ENCODE data around the gene AGPAT4. TPM values are rescaled to one million over a fixed set of nuclear protein-coding genes. Genes with fewer than 3 reads are reported as not detected.
A peak's percentile ranks its signal among the peaks of the same experiment; 100 is the strongest.

The AGPAT4 gene
- polyA plus RNA-seq, 3 donors = 6.4 to 15.8 (median 6.9) TPM

- no peak overlapping the region for H3K4me2 ChIP-seq (replicated peaks; ENCODE audit: extremely low read depth, low read length, poor library complexity, severe bottlenecking)
- H3K9me3 ChIP-seq (replicated peaks in 1 of 2; ENCODE audit: control insufficient read depth in 1 of 2, insufficient read depth in 1 of 2, low read length in 2 of 2) = no peaks in the 10 kb centered on the region
- H3K27me3 ChIP-seq (ENCODE audit: control insufficient read depth in 2 of 2, insufficient read depth in 2 of 2, low read length in 2 of 2) = no peaks in the 10 kb centered on the region
- no peaks in the 10 kb centered on the region for H3K79me2 ChIP-seq (ENCODE audit: insufficient read depth, low read length)
- peaks cover 0 to 4% (median 2%) of the 10 kb centered on the region in 7 donors for H3K9me3 Mint-ChIP-seq
- H3K36me3 ChIP-seq (replicated peaks in 1 of 2; ENCODE audit: control insufficient read depth in 1 of 2, insufficient read depth in 2 of 2, low read length in 2 of 2) = no peaks in the 10 kb centered on the region
- H3K4me3 Mint-ChIP-seq = no peak overlapping the region
- H3K27ac ChIP-seq (ENCODE audit: low read depth in 1 of 2, low read length in 2 of 2) = no peak overlapping the region
- H3K4me1 ChIP-seq (ENCODE audit: control insufficient read depth in 1 of 2, insufficient read depth in 2 of 2, low read length in 2 of 2) = no peaks in the 10 kb centered on the region
- peaks cover 3% of the 10 kb centered on the region for H3K4me1 Mint-ChIP-seq
- intact Hi-C loops (cut with micrococcal nuclease) = no loop called here
- no peaks in the 10 kb centered on the region for H4K20me1 ChIP-seq (ENCODE audit: insufficient read depth, low read length)
- H2AFZ ChIP-seq (ENCODE audit: insufficient read depth, low read depth, low read length, poor library complexity, severe bottlenecking) = no peak overlapping the region
- H3K27me3 Mint-ChIP-seq (ENCODE audit: low read depth in 3 of 3) = peaks cover 0 to 5% (median 0%) of the 10 kb centered on the region in 3 donors
- no peaks in the 10 kb centered on the region for H3K36me3 Mint-ChIP-seq
- TF ChIP-seq CTCF (IDR thresholded peaks at IDR 0.05) = no peak
- no peak for DNase-seq
- no peak overlapping the region for H3K9ac ChIP-seq (ENCODE audit: insufficient read depth, low read length, poor library complexity, severe bottlenecking)
- no peak overlapping the region for H3K27ac Mint-ChIP-seq
- WGBS (ENCODE audit: insufficient coverage) = 93% methylated on average over 9 of the region's 10 CpGs
- no peak overlapping the region for H3K4me3 ChIP-seq (replicated peaks in 1 of 3; ENCODE audit: low read depth in 2 of 3, low read length in 3 of 3)
Measured at GRCh38 chr6:161292650-161293281, 18.9 kb upstream of the AGPAT4 start.

GRCh38 chr6:161292145-161292544 lies 18.3 kb upstream of the AGPAT4 start:
- no peaks in the 10 kb centered on the region for H3K4me1 ChIP-seq (ENCODE audit: control insufficient read depth in 1 of 2, insufficient read depth in 2 of 2, low read length in 2 of 2)
- 88% methylated on average over 6 of the region's 6 CpGs for WGBS (ENCODE audit: insufficient coverage)
- no peak overlapping the region for H3K9ac ChIP-seq (ENCODE audit: insufficient read depth, low read length, poor library complexity, severe bottlenecking)
- H3K9me3 Mint-ChIP-seq = peaks cover 0 to 4% (median 2%) of the 10 kb centered on the region in 7 donors
- H3K27ac Mint-ChIP-seq = peak overlapping the region in 1 of 7 donors; percentile 1
- H3K27ac ChIP-seq (ENCODE audit: low read depth in 1 of 2, low read length in 2 of 2) = no peak overlapping the region
- no peak for TF ChIP-seq CTCF (IDR thresholded peaks at IDR 0.05)
- H3K27me3 ChIP-seq (ENCODE audit: control insufficient read depth in 2 of 2, insufficient read depth in 2 of 2, low read length in 2 of 2) = no peaks in the 10 kb centered on the region
- no peak overlapping the region for H3K4me3 ChIP-seq (replicated peaks in 1 of 3; ENCODE audit: low read depth in 2 of 3, low read length in 3 of 3)
- H3K9me3 ChIP-seq (replicated peaks in 1 of 2; ENCODE audit: control insufficient read depth in 1 of 2, insufficient read depth in 1 of 2, low read length in 2 of 2) = no peaks in the 10 kb centered on the region
- H3K36me3 ChIP-seq (replicated peaks in 1 of 2; ENCODE audit: control insufficient read depth in 1 of 2, insufficient read depth in 2 of 2, low read length in 2 of 2) = no peaks in the 10 kb centered on the region
- no peak for DNase-seq
- intact Hi-C loops (cut with micrococcal nuclease) = no loop called here
- H2AFZ ChIP-seq (ENCODE audit: insufficient read depth, low read depth, low read length, poor library complexity, severe bottlenecking) = no peak overlapping the region
- H4K20me1 ChIP-seq (ENCODE audit: insufficient read depth, low read length) = no peaks in the 10 kb centered on the region
- no peaks in the 10 kb centered on the region for H3K36me3 Mint-ChIP-seq
- H3K4me1 Mint-ChIP-seq = peaks cover 3% of the 10 kb centered on the region
- H3K4me2 ChIP-seq (replicated peaks; ENCODE audit: extremely low read depth, low read length, poor library complexity, severe bottlenecking) = no peak overlapping the region
- no peaks in the 10 kb centered on the region for H3K79me2 ChIP-seq (ENCODE audit: insufficient read depth, low read length)
- H3K4me3 Mint-ChIP-seq = no peak overlapping the region
- H3K27me3 Mint-ChIP-seq (ENCODE audit: low read depth in 3 of 3) = peaks cover 0 to 5% (median 0%) of the 10 kb centered on the region in 3 donors
